ENCODE results near the gene PCSK9. TPM values are rescaled to one million over a fixed set of nuclear protein-coding genes. Genes with fewer than 3 reads are reported as not detected.

PCSK9 gene
- total and polyA plus RNA-seq, 9 of the 15 experiments (the other 6 are each of a cell fraction or from before 2014, with no cell fraction given): 3.2 to 58.6 (median 24.7) TPM

- no peaks in the 10 kb centered on the region for H3K9me3 ChIP-seq (replicated peaks; ENCODE audit: control insufficient read depth, insufficient read depth, low read depth, low read length)
- ChIA-PET POLR2A (interaction anchor here (0.9 kb wide), 1 partner anchor 23 kb away, joined by 3 read pairs; no protein-coding TSS in a partner anchor), CTCF (ENCODE audit: low intra/inter-chr PET ratio) (no interaction called here)
- H3K4me3 ChIP-seq: no peak overlapping the region
- H4K20me1 ChIP-seq (replicated peaks; ENCODE audit: control insufficient read depth, insufficient read depth, low read length): no peaks in the 10 kb centered on the region
- H3K4me1 ChIP-seq (replicated peaks in 1 of 2; ENCODE audit: control insufficient read depth in 2 of 2, insufficient read depth in 2 of 2, low read length in 2 of 2): no peaks in the 10 kb centered on the region
- in situ Hi-C loops (cut with MboI) (no loop called here), intact Hi-C loops (cut with micrococcal nuclease) (no loop called here)
- H3K9ac ChIP-seq (ENCODE audit: insufficient read depth in 1 of 2, low read depth in 2 of 2, low read length in 2 of 2): no peak overlapping the region
- H3K36me3 ChIP-seq (ENCODE audit: control insufficient read depth, insufficient read depth, low read length): peaks cover 97% of the 10 kb centered on the region
- H3K27ac ChIP-seq (ENCODE audit: extremely low read depth, low read depth, low read length): no peak overlapping the region
- DNase-seq (ENCODE audit: extremely low read depth in 1 of 4, low spot score in 3 of 4) (no peak), FAIRE-seq (no peak), ATAC-seq (no peak)
- H3K4me2 ChIP-seq (ENCODE audit: insufficient read depth, low read length): no peak overlapping the region
- TF ChIP-seq NCOA2 (IDR thresholded peaks at IDR 0.05; ENCODE audit: partially characterized antibody in 2 of 2) (no peak), HIVEP1 (CRISPR knock-in tag; IDR thresholded peaks at IDR 0.05) (no peak), NEUROD1 (IDR thresholded peaks at IDR 0.05; ENCODE audit: borderline replicate concordance, low read depth, low read length, partially characterized antibody) (no peak), GATAD2A (IDR thresholded peaks at IDR 0.05) (no peak), YY1 (IDR thresholded peaks at IDR 0.05; ENCODE audit: borderline replicate concordance in 1 of 3, control insufficient read depth in 1 of 3, extremely low read depth in 1 of 3, insufficient read depth in 3 of 3, insufficient read length in 1 of 3, insufficient replicate concordance in 2 of 3, low read depth in 1 of 3, low read length in 2 of 3) (no peak), CHD1 (IDR thresholded peaks at IDR 0.05; ENCODE audit: low read length) (no peak), ZNF133 (CRISPR knock-in tag; IDR thresholded peaks at IDR 0.05) (no peak)
- H3K79me2 ChIP-seq (ENCODE audit: control insufficient read depth, insufficient read depth, low read length): no peaks in the 10 kb centered on the region
- no peaks in the 10 kb centered on the region for H3K9me1 ChIP-seq (ENCODE audit: control insufficient read depth, insufficient read depth, low read length)
- BruUV-seq (replicated peaks): no TSS peak
- WGBS (ENCODE audit: insufficient coverage, low coverage, missing lambda C conversion rate): 94% methylated on average over 9 of the region's 9 CpGs
- H3K27me3 ChIP-seq (ENCODE audit: control insufficient read depth in 2 of 2, insufficient read depth in 2 of 2, low read length in 2 of 2): no peaks in the 10 kb centered on the region
- H2AFZ ChIP-seq (ENCODE audit: low read depth, low read length): no peak overlapping the region
Observed at GRCh38 chr1:55081188-55081904, 42.0 kb downstream of the PCSK9 start.
